ENCODE measurements around the gene ZNF407. TPM values are rescaled to one million over a fixed set of nuclear protein-coding genes. Genes with fewer than 3 reads are reported as not detected.

ZNF407 gene
- polyA plus RNA-seq, 4 donors: 9.2 to 10.3 (median 10.1) TPM

DNA sequence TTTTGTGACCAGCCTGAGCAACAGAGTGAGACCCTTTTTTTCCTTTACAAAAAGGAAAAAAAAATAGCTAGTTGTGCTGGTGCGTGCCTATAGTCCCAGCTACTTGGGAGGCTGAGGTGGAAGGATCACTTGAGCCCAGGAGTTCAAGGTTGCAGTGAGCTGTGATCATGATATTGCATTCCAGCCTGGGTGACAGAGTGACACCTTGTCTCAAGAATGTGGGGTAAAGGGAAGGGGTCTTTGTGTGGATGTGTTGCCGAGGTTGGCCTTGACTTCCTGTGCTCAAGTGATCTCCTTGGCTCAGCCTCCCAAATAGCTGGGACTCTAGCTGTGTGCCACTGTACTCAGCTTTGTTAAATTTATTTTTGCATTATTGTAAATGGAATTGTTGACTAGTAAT is 120.6 kb downstream of the ZNF407 start:
- DNase-seq (ENCODE audit: low read depth in 4 of 4, low spot score in 3 of 4): no peak

DNA sequence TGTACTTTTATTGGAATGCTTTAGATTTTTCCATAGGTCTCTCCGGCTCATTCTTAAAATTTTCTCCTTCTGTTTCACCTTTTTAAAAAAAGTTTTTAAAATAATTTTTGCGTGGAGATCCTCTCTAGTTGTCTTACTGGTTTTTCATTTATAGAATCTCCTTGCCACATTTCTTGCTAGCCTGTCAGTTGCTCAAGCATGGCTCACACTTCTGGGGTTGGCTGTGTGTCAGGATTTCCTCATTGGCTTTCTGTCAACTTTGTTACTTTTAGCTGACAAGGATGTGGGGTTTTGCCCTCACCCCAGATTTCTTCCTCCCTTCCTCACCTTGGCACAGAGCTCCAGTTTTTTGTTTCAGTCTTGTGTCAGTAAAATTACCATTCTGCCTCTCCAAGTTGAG is 124.6 kb downstream of the ZNF407 start:
- DNase-seq (ENCODE audit: low read depth in 4 of 4, low spot score in 3 of 4): no peak

DNA sequence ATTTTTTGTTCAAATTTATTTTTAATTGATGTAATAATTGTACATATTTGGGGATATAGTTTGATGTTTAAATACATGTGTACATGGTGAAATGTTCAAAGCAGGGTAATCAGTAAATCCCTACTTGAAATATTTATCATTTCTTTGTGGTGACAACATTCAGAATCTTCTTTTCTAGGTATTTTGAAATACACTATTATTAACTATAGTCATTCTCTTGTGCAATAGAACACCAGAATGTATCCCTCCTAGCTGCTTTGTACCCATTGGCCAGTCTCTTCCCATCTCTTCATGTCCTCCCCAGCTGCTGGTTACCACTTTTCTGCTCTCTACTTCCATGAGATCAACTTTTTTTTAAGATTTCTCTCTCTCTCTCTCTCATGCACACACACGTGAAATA is 126.5 kb downstream of the ZNF407 start:
- DNase-seq (ENCODE audit: low read depth in 4 of 4, low spot score in 3 of 4): no peak

DNA sequence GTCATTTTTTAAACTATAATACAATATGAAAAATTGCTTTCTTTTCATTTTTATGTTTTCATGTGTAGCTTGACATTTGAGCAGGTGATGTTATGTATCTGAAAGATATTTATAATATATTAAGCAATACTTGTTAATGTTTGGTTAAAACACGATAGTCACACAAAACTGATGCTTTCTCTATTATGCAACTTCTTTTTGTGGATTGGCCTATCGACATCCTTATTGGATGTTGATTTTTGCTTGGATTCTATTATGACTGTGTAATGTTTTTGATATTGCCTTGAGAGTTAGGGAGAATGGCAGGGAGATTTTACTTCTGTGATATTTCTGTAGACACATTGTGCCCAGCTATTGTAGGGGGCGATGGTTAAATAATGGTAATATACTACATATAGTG is 128.0 kb downstream of the ZNF407 start:
- DNase-seq (ENCODE audit: low read depth in 4 of 4, low spot score in 3 of 4): no peak

DNA sequence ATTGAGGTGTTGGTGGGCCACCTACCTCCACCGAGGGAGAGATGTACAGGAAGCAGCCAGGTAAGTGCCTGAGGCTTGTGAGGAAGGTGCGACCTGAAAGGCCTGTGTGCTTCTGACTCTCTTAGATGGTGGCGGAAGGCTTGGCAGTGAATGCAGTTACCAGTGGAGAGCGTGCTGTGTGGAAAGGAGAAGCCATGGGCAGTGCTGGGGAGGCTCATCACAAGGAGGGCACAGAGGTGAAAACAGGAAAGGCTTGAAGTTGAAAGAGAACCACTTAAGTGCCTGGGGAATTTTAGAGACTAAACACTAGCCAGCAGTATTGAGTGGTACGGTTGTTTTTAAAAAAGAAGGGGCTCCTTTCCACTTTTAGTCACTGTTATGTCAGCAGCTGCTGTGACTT is 130.9 kb downstream of the ZNF407 start:
- DNase-seq (ENCODE audit: low read depth in 4 of 4, low spot score in 3 of 4): no peak

DNA sequence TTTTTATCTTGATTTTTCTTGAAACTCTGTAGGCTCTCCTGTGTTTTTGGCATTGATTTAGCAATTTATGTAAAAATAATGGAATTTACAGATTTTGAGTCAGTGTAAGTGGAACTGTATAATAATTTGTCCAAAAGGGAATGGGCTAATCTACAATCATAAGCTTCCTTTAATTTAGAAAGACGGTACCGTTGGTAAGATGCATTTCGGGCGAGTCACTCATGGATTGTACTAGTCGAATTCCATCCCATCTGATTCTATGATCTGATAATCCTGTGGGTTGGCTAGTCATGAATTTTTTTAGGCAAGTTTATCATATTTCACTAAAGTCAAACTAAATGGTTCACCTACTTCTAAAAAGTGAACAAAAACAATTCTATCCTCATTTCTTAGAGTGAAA is 133.4 kb downstream of the ZNF407 start:
- no peak for DNase-seq (ENCODE audit: low read depth in 4 of 4, low spot score in 3 of 4)

GRCh38 chr18:74732380-74732779 is 134.7 kb downstream of the ZNF407 start:
- DNase-seq (ENCODE audit: low read depth in 4 of 4, low spot score in 3 of 4): no peak

DNA sequence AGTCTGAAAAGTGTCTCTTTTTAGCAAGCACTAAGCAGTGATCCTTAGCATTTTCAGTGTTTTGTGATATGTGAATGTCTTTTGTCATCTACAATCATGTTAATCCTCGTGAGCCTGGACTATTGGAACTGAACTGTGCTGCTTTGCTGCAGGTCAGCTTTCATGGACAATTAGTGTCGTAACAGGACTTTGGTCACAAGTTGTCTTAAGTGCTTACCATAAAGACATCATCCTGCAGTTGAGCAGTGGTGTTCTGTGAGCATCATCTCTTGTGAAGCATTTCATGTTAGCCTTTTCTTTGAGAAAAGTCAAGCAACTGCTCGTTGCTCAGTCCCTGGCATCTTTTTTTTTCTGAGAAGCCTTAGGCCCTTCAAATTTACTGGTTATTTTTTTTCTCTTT is 135.9 kb downstream of the ZNF407 start:
- DNase-seq (ENCODE audit: low read depth in 4 of 4, low spot score in 3 of 4): no peak

GRCh38 chr18:74734013-74734444 is 136.4 kb downstream of the ZNF407 start:
- DNase-seq (ENCODE audit: low read depth in 4 of 4, low spot score in 3 of 4): no peak

DNA sequence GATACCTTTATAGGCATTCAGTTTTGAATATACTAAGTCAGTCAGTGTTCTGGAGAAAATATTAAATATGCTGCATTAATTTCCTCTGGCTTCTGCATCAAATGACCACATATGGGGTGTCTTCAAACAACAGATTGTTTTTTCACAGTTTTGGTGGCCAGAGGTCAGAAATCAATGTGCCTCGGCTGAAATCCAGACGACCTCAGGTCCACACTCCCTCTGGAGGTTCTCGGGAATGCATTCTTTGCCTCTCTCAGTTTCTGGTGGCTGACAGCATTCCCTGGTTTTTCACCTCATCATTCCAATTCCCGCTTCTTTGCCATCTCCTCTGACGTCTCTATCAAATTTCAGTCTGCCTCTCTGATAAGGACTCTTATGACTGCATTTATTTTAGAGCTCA is 142.3 kb downstream of the ZNF407 start:
- DNase-seq (ENCODE audit: low read depth in 4 of 4, low spot score in 3 of 4): no peak

DNA sequence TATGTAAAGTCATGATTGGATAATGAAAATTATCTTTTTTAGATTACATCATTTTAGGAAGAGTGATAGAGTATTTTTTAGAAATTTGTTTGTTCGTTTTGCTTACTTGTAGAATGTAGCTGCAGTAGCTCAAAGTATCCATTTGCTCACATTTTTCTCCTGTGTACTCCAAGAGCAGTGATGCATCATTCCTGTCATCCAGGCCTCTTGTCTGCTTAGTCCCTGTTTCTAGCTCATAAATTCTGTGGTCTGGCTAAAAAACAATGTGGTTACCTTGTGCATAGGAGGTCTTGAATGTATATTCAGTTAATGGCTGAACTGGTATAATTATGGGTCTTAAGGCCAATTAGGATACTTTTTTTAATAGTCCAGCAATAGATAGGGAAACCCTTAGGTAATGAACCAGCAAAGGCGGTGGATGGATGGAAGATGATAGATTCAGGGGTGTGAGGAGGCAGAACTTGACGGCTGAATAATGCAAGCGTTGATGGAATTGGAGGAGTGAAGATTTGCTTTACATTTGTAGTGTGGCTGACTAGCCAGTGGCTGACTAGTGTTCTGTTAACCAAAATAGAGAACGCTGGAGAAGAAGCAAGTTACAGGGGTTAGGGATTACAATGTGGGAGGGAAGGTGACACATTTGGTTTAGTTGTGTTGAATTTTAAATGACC is 145.0 kb downstream of the ZNF407 start:
- peak in 2 of 4 donors; percentile 10 to 25 for DNase-seq (ENCODE audit: low read depth in 4 of 4, low spot score in 3 of 4)

- no peak for DNase-seq (ENCODE audit: low read depth in 4 of 4, low spot score in 3 of 4)
Measured at GRCh38 chr18:74745633-74746403, 148.1 kb downstream of the ZNF407 start.

DNA sequence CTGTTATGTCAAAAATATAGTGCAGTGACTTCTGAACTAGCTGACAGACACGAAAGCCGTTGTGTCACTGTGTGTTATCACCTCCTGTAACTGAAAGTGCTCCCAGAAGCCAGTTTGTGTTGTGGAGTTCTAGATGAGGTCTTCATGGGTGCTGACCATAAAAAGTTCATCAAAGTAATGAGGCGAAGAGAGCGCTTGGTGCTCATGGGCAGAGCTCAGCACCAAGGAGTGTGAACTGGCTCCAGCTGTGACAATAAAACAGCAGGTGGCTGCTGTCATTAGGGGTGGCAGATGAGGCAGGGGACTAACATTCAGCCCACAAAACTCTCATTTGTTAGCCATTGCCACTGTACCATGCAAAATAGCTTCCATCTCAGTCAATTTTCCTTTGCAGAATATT is 151.1 kb downstream of the ZNF407 start:
- DNase-seq (ENCODE audit: low read depth in 4 of 4, low spot score in 3 of 4): peak in 3 of 4 donors; percentile 16 to 46 (median 18)

DNA sequence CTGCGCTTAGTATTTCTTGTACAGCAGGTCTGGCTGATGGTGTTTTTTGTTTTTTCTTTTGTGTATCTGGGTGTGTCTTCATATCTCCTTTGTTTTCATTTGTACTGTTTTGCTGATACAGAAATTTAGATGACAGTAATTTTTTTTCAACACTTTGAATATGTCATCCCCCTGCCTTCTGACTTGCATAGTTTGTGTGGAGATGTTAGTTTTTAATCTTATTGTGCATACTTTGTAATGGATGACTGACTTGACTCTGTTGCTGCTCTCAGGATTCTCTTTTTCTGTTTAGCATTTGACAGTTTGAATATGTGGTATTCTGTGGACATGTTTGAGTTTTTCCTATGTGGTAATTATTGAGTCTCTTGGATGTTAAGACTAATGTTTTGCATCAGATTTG is 161.3 kb downstream of the ZNF407 start:
- no peak for DNase-seq (ENCODE audit: low read depth in 4 of 4, low spot score in 3 of 4)

GRCh38 chr18:74760026-74760425 is 162.4 kb downstream of the ZNF407 start:
- DNase-seq (ENCODE audit: low read depth in 4 of 4, low spot score in 3 of 4): no peak

GRCh38 chr18:74760436-74760835 is 162.8 kb downstream of the ZNF407 start:
- DNase-seq (ENCODE audit: low read depth in 4 of 4, low spot score in 3 of 4): no peak

- DNase-seq (ENCODE audit: low read depth in 4 of 4, low spot score in 3 of 4): no peak
Measured at GRCh38 chr18:74766251-74766650, 168.6 kb downstream of the ZNF407 start.

DNA sequence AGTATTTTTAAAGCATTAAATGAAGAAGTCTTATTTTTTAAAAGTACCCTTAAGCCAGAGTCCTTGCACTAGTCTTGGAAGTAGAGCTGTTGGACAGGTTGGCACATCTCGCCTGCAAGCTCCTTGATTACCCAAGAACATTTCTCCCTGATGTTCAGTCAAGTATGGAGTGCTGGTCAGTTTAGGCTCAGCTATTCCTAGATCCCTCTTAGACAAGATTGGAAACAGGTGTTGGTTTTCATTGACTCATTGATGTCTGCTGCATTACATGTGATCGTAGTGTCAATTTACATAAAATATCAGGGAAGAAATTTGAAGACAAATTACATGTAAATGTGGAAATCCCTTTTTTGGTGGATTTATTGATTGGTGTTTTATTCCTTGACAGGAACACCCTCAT is 170.4 kb downstream of the ZNF407 start:
- no peak for DNase-seq (ENCODE audit: low read depth in 4 of 4, low spot score in 3 of 4)

DNA sequence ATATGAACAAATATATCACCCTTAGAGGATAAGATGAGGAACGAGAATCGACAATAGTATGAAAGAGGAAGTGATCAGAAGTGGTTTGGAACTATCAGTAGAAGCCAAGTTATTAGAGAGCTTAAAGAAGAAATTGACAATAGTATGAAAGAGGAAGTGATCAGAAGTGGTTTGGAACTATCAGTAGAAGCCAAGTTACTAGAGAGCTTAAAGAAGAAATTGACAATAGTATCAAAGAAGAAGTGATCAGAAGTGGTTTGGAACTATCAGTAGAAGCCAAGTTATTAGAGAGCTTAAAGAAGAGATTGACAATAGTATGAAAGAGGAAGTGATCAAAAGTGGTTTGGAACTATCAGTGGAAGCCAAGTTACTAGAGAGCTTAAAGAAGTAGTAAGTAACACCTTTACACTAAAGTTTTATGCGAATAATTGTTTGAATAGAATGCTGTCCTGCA is 175.5 kb downstream of the ZNF407 start:
- no peak for DNase-seq (ENCODE audit: low read depth in 4 of 4, low spot score in 3 of 4)

- no peak for DNase-seq (ENCODE audit: low read depth in 4 of 4, low spot score in 3 of 4)
Measured at GRCh38 chr18:74774486-74774885, 176.8 kb downstream of the ZNF407 start.

GRCh38 chr18:74775239-74775638 is 177.6 kb downstream of the ZNF407 start:
- no peak for DNase-seq (ENCODE audit: low read depth in 4 of 4, low spot score in 3 of 4)

DNA sequence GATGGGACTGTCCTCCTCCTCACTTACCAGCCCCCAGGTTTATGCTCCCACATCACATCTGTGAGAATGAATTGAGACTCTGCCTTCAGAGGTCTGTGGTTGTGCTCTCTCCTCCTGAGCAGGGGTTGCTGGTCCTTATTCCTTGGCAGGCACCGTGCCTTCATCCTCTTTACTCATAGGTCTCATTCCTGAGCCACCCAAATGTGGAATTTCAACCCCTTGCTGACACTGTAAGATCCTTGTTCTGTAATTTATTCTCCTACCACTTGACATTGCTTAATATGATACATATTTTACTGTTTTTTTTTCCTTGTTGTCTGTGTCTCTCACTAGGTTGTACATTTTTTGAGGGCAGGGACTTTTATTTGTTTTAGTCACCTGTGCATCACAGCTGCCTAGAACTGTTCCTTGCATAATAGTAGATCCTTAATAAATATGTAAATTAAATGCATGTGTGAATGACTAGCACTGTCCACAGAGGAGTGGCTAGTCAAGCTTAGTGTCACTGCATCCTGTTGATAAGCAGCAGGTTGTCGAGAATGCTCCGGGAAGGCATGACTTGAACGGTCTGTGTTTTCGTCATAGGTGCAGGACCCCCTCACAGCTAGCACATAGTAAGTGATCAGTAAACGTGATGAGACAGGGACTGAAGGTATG is 180.6 kb downstream of the ZNF407 start:
- DNase-seq (ENCODE audit: low read depth in 4 of 4, low spot score in 3 of 4): no peak

Measured in left renal pelvis (tissue), 4 donors.